GM21576 (cell line): ENCODE data around the gene SLC6A17.

ENCODE experiments used
- ATAC-seq: cut with Tn5 transposase; IDR thresholded peaks from one replicate; pipeline ENCODE4 v1.9.1; 2021; ENCODE audit warnings: mild to moderate bottlenecking, moderate library complexity; ENCODE audit not compliant: unreplicated experiment

Gene SLC6A17

GRCh38 chr1:110201157-110201825 lies 51.0 kb downstream of the SLC6A17 start:
- no peak for ATAC-seq

GRCh38 chr1:110203021-110203661 lies 52.8 kb downstream of the SLC6A17 start:
- no peak for ATAC-seq

GRCh38 chr1:110205156-110205555 lies 54.9 kb downstream of the SLC6A17 start:
- ATAC-seq: no peak

- ATAC-seq: no peak
Measured at GRCh38 chr1:110205591-110206155, 55.4 kb downstream of the SLC6A17 start.

GRCh38 chr1:110206261-110206920 lies 56.1 kb downstream of the SLC6A17 start:
- no peak for ATAC-seq

GRCh38 chr1:110207831-110208230 lies 57.5 kb downstream of the SLC6A17 start:
- no peak for ATAC-seq

GRCh38 chr1:110208916-110209645 lies 58.8 kb downstream of the SLC6A17 start:
- ATAC-seq: no peak

GRCh38 chr1:110209715-110210603 lies 59.7 kb downstream of the SLC6A17 start, which contains the start of gene KCNC4:
TSS of gene KCNC4 (plus strand) at chr1:110210314. CDS start at chr1:110211500, 1,186 bp downstream.
- ATAC-seq: peak; percentile 74

GRCh38 chr1:110210604-110211495 lies 60.6 kb downstream of the SLC6A17 start:
- ATAC-seq: peak; percentile 23

- no peak for ATAC-seq
Measured at GRCh38 chr1:110211496-110212168, 61.3 kb downstream of the SLC6A17 start.

GRCh38 chr1:110212169-110213142 lies 62.2 kb downstream of the SLC6A17 start:
- no peak for ATAC-seq

- ATAC-seq: no peak
Measured at GRCh38 chr1:110213143-110213540, 62.8 kb downstream of the SLC6A17 start.

- ATAC-seq: no peak
Measured at GRCh38 chr1:110214454-110215404, 64.4 kb downstream of the SLC6A17 start.

GRCh38 chr1:110215621-110216515 lies 65.6 kb downstream of the SLC6A17 start:
- no peak for ATAC-seq

- ATAC-seq: no peak
Measured at GRCh38 chr1:110216844-110217444, 66.7 kb downstream of the SLC6A17 start.
